ENCODE results near the gene MMEL1. TPM values are rescaled to one million over a fixed set of nuclear protein-coding genes. Genes with fewer than 3 reads are reported as not detected.
"Not testable (repeated sequence)": the region's sequence is repeated elsewhere in the genome, so short reads cannot be mapped to it uniquely, and the experiment has no call there.

MMEL1 gene
- total RNA-seq = 2.0 and 2.5 TPM in 2 replicates

DNA sequence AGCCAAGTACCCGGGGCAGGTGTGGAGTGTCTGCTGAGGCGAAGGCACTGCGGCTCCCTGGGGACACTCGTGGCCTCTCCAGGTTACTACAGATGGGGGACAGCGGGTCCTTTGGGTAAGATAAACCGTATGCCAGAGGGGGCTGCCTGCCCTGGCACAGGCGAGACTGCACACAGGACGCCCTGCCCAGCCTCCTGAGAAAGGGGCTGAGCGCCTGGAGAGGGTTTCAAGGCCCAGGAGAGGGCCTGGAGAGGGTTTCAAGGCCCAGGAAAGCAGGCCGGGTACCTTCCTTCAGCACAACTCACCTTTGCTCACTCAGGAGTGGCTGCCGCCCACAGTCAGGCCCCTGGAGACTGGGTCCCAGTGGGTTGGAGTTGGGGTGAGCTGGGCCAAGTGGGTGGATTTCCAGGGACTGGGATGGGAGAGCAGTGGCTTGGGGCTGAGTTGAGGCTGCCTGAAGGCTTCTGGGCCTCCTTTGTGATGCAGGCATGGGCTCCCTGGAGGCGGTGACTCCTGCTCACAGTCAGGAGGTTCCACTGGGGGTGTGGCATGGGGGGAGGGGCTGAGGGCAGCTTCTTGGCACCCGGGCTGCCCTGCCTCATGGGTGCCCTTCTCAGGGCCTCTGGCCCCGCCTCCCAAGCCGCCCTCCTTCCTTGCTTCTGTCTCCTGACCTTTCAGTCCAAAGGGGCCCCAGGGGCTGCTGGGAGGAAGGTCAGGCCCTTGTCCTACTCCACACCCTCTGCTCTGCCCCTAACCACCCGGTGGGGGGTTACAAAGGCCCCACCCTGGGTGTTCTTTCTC is at the start of gene MMEL1:
TSS of gene MMEL1 (minus strand) at position 456 of the 801 bp plus-strand sequence. CDS start 3,532 bp downstream, outside the sequence.
- intact Hi-C loops (cut with micrococcal nuclease) = no loop called here

- intact Hi-C loops (cut with micrococcal nuclease) = not testable (repeated sequence)
These were observed 43.9 kb upstream of the MMEL1 start for GRCh38 chr1:2676726-2677125.

GRCh38 chr1:2671656-2672055 is 38.8 kb upstream of the MMEL1 start:
- intact Hi-C loops (cut with micrococcal nuclease) = not testable (repeated sequence)

GRCh38 chr1:2659806-2660205 is 27.0 kb upstream of the MMEL1 start:
- intact Hi-C loops (cut with micrococcal nuclease) = not testable (repeated sequence)

DNA sequence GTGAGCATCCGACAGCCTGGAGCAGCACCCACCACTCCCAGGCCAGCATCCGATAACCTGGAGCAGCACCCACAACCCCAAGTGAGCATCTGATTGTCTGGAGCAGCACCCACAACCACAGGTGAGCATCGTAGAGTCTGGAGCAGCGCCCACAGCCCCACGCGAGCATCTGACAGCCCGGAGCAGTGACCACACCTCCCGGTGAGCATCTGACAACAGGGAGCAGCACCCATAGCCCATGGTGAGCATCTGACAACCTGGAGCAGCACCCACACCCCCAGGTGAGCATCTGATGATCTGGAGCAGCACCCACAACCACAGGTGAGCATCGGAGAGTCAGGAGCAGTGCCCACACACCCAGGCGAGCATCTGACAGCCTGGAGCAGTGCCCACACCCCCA is 25.1 kb upstream of the MMEL1 start:
- intact Hi-C loops (cut with micrococcal nuclease) = not testable (repeated sequence)

GRCh38 chr1:2657124-2657523 is 24.3 kb upstream of the MMEL1 start:
- intact Hi-C loops (cut with micrococcal nuclease) = not testable (repeated sequence)

DNA sequence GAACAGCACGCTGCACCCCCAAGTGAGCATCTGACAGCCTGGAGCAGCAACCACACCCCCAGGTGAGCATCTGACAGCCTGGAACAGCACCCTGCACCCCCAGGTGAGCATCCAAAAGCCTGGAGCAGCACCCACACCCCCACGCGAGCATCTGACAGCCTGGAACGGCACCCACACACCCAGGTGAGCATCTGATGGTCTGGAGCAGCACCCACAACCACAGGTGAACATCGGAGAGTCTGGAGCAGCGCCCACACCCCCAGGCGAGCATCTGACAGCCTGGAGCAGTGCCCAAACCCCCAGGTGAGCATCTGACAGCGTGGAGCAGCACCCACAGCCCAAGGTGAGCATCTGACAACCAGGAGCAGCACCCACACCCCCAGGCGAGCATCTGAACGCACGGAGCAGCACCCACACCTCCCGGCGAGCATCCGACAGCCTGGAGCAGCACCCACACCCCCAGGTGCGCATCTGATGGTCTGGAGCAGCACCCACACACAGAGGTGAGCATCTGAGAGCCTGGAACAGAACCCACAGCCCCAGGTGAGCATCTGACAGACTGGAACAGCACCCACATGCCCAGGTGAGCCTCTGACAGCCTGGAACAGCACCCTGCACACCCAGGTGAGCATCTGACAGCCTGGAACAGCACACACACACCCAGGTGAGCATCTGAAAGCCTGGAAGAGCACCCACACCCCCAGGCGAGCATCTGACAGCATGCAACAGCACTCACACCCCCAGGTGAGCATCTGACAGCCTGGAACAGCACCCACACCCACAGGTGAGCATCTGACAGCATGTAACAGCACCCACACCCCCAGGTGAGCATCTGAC is 23.0 kb upstream of the MMEL1 start:
- intact Hi-C loops (cut with micrococcal nuclease) = not testable (repeated sequence)

DNA sequence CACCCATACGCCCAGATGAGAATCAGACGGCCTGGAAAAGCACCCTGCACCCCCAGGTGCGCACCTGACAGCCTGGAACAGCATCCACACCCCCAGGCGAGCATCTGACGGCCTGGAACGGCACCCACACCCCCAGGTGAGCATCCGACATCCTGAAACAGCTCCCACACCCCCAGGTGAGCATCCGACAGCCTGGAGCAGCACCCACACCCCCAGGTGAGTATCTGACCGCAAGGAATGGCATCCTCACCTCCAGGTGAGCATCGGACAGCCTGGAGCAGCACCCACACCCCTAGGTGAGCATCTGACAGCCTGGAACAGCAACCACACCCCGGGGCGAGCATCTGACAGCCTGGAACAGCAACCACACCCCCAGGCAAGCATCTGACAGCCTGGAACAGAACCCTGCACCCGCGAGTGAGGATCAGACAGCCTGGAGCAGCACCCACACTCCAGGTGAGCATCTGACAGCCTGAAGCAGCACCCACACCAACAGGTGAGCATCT is 21.7 kb upstream of the MMEL1 start:
- intact Hi-C loops (cut with micrococcal nuclease) = not testable (repeated sequence)

- intact Hi-C loops (cut with micrococcal nuclease) = not testable (repeated sequence)
These were observed 21.1 kb upstream of the MMEL1 start for GRCh38 chr1:2653741-2654442.

- intact Hi-C loops (cut with micrococcal nuclease) = not testable (repeated sequence)
These were observed 20.2 kb upstream of the MMEL1 start for GRCh38 chr1:2652926-2653571.

- intact Hi-C loops (cut with micrococcal nuclease) = not testable (repeated sequence)
These were observed 19.5 kb upstream of the MMEL1 start for GRCh38 chr1:2652152-2652925.

DNA sequence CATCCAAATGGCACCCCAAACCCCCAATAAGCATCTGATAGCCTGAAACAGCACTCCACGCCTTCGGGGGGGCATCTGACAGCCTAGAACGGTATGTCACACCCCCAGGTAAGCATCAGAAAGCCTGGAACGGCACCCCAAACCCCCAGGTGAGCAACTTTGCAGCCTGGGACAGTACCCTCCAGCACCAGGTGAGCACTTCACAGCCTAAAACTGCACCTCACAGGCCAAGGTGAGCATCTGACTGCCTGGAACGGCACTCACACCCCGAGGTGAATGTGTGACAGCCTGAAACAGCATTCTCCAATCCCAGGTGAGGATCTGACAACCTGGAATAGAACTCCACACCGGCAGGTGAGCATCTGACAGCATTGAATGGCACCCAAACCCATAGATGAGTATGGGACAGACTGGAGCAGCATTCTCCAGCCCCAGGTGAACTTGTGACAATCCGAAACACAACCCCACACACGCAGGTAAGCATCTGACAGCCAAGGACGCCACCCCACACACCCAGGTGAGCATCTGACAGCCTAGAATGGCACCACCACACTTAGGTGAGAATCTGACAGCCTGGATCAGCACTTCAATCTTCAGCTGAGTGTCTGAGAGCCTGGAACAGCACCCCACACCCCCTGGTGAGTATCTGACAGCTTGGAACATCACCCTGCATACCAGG is 18.3 kb upstream of the MMEL1 start:
- intact Hi-C loops (cut with micrococcal nuclease) = no loop called here

- intact Hi-C loops (cut with micrococcal nuclease) = loop anchor here (10.0 kb wide), 2 partner anchors 888 to 1258 kb away; partner anchors contain the start of gene C1orf174
These were observed 14.0 kb upstream of the MMEL1 start for GRCh38 chr1:2646837-2647236.

GRCh38 chr1:2645776-2646175 is 13.0 kb upstream of the MMEL1 start:
- intact Hi-C loops (cut with micrococcal nuclease) = loop anchor here (10.0 kb wide), 2 partner anchors 889 to 1259 kb away; partner anchors contain the start of gene C1orf174

DNA sequence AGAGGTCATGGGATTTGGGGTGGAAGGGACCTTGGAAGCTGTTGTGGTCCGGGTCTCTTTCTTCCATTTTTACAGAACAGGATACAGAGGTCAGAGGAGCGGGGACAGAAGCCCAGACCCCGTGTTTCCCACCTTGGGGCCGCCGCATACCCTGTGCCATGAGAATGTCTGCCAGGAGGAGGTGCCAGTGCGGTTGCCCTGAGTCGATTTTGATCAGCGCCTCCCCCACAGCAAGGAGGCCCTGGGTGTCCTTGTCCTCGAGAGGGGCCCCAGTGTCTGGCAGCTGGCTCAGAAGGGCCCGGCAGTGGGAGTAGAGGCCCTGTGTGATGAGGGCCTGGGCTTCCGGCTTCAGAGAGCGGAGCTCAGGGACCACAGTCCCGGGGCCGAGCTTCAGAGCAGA is 12.3 kb upstream of the MMEL1 start:
- intact Hi-C loops (cut with micrococcal nuclease) = loop anchor here (10.0 kb wide), 2 partner anchors 890 to 1260 kb away; partner anchors contain the start of gene C1orf174

DNA sequence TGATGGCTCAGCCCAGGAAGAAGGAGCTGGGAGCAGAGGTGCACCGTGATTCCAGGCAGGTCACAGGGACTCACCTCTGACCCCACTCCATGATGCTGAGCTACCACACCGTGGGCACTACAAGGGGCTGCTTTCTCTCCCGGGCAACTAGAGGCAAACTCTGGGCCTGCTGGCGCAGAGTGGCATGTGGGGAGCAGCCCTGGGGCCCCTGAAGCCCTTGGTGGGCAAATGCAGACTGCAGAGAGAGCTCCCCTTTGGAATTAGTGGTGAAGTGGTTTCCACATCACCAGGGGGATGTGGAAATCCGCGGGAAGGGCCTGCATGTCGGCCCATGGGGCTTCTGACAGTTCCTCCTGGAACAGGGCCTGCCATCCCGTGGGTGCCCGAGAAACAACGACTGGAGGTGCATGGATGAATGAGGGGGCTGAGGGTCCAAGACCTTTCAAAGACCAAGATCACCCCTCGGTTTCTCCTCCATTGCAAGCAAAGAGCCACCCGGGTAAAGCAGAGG is 11.8 kb upstream of the MMEL1 start:
- intact Hi-C loops (cut with micrococcal nuclease) = loop anchor here (10.0 kb wide), 2 partner anchors 890 to 1260 kb away; partner anchors contain the start of gene C1orf174

- intact Hi-C loops (cut with micrococcal nuclease) = loop anchor here (10.0 kb wide), 2 partner anchors 891 to 1261 kb away; partner anchors contain the start of gene C1orf174
These were observed 11.4 kb upstream of the MMEL1 start for GRCh38 chr1:2644171-2644570.

DNA sequence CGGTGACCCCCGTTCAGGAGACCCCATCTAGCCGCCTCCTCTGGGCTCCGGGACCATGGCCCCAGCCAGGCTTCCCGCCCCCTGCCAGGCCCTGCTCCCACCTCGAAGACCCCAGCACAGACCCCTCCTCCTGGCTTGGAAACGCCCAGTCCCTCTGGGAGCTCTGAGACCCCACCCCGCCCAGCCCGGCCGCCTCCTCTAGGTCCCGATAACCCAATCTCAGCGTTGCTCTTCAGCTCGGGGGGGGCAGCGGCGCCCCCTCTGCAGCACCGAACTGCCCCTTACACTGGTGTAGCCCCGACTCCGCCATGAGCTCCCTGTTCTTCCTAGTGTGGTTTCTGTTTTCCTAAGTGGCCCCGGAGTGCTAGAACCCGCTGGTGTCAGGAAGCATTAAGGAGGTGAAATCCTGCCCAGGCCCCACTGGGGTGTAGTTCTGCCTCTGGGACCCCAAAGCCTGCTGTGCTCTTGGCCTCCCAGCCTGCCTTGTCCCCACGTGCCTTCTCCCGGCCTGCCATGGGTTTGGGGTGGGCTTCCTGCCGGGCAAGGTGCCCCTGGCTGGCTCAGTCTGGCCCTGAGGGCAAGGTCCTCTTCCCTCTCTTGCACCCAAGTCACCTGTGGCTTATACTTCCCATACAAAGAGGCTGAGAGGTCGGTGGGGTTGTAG is 10.7 kb upstream of the MMEL1 start:
- intact Hi-C loops (cut with micrococcal nuclease) = loop anchor here (1.0 to 10.0 kb wide), 6 partner anchors 57 to 1261 kb away; partner anchors contain the start of genes C1orf174, PANK4, PRXL2B and TNFRSF14
